GM18861 (cell line): ENCODE results near the gene ZSCAN18.

Experiments used
- ATAC-seq: cut with Tn5 transposase; IDR thresholded peaks from one replicate; pipeline ENCODE4 v1.9.1; 2021; ENCODE audit not compliant: unreplicated experiment

The ZSCAN18 gene

DNA sequence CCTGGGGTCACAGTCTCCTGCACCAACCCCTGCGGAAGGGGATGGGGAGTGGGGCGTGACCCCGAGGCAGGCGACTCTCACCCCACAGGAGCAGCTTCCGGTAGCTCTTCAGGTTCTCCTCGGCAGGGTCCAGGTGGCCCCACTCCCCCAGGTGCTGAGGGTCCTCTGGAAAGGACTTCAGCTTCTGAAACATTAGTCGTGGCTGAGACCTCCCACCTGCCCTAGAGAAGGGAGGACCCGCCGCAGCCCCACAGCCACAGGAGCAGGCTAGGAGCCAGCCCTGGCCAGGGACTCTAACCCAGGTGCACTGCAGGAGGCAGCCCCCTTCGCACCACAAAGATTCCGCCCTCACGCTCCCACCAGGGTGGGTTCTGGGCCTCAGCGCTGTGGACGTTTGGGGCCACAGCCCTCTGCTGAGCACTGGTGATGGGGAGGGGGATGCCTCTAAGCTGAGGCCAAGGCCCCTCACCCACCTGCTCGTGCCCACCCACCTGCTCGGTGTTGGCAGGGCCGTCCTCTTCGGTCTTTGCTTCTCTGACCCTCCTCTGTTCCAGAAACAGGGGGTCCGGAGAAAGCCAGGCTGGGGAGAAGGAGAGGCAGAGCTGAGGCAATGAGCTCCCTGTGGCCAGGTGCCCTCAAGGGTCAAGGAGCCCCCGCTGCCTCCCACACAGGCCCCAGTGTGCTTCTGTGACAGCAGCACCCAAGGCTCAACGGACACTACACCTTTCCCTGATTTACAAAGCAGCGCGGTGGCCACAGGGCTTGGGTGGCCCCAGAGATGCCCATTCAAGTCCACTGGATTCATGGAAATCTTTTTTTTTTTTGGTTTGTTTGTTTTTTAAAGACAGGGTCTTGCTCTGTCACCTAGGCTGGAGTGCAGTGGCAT, 11.0 kb downstream of the ZSCAN18 start:
- ATAC-seq: no peak

DNA sequence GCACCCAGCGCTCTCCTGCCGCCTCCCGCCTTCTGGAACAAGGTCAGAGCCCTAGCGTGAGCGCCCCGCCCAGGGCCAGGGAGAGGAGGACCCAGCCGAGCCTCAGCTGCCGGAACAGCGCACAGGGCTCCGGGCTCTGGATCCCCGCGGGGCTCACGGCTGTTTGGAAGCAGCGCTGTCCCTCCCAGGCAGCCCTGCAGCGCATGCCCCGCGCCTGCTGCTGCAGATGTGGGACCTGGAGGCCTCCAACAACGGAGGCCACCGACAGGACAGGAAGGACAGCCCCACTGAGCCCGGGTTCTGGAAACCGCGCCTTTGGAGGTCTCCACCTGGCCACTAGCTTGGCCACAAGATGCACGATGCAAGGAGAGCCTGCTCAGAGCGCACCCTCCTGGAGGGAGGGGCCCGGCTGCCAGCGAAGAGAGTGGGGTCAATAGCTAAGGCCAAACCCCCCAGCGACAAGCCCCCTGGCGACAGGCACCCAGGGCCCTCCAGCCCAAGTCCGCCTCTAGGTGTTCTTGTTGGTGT, 12.6 kb downstream of the ZSCAN18 start:
- no peak for ATAC-seq

DNA sequence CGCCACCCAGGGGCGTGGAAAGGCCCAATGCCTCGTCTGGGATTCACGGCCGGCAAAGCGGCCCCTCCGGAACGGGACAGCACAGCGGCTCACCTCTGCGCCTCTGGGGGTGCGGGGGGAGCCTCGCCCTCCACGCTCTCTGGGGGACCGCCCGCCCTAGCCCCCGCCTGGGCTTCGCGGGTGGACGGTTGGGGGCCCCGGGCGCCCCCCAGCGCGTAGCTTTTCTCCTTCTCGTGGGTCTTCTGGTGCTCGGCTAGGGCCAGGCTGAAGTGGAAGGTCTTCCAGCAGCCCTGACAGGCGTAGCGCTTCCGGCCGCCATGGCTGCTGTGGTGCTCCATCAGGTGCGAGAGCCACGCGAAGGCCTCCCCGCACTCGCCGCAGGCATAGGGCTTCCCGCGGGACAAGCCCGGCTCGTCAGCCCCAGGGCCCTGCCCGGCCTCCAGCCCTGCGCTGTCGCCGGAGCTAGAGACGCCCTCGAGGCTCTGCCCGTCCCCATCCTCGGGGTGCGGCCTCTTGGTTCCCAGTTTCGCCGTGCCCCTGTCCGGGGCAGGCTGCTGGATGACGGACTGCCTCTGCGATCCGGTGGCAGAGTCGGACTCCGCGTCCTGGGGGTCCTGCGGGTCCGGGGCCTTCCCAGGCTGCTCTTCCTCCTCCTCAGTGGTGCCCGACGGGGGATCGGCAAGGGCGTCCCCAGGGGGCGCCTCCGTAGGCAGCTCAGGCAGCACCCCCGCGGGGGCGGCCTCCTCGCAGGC, 13.3 kb downstream of the ZSCAN18 start:
- ATAC-seq: no peak

DNA sequence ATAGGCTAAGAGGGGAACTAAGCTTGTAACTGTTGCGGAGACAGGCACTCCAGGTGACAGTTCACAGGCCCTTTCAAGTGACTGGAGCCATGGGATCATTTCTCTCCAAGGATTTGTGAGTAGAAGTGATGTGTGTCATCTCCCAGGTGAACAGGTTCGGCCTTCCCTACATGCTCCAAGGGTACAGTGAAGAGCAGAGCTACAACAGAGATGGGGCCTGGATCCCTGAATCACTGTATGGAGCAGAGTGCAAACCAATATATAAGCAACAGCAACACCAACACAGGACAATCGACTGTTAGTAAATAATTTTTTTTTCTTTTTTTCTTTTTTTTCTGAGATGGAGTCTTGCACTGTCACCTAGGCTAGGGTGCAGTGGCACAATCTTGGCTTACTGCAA, 15.0 kb downstream of the ZSCAN18 start:
- ATAC-seq: no peak

DNA sequence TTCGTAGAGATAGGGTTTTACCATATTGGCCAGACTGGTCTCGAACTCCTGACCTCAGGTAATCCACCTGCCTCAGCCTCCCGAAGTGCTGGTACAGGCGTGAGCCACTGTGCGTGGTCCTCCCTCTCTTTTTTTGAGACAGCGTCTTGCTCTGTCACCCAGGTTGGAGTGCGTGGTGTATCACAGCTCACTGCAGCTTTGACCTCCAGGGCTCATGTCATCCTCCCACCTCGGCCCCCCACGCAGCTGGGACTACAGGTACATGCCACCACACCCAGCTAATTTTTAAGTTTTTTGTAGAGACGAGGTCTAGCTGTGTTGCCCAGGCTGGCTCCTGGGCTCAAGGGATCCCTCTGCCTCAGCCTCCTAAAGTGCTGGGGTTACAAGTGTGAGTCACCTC, 18.2 kb downstream of the ZSCAN18 start:
- no peak for ATAC-seq

DNA sequence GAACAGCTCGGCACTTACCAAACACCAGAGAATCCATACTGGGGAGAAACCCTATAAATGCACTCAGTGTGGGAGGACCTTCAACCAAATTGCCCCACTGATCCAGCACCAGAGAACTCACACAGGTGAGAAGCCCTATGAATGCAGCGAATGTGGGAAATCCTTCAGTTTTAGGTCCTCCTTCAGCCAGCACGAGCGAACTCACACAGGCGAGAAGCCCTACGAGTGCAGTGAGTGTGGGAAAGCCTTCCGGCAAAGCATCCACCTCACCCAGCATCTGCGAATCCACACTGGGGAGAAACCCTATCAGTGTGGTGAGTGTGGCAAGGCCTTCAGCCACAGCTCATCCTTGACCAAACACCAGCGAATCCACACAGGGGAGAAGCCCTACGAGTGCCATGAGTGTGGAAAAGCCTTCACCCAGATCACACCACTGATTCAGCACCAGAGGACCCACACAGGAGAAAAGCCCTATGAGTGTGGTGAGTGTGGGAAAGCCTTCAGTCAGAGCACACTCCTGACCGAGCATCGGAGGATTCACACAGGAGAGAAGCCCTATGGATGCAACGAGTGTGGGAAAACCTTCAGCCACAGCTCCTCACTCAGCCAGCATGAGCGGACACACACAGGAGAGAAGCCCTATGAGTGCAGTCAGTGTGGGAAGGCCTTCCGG, 30.7 kb downstream of the ZSCAN18 start:
- ATAC-seq: no peak

DNA sequence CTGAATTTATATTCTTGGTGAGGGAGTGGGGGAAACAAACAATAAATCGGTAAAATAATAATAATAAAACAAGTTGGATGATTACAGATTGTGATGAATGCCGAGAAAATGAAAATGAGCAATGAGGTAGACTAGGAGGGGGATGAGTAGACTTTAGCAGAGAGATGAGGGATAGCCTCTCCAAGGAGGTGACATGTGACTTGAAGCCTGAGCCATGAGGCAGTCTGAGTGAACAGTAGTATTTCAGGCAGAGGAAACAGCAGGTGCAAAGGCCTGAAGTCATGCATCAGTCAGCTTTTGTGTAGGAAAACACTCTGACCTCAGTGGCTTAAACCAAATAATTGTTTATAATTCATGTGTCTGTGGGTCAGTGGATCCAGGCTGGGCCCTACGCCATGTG, 34.3 kb downstream of the ZSCAN18 start:
- ATAC-seq: no peak

DNA sequence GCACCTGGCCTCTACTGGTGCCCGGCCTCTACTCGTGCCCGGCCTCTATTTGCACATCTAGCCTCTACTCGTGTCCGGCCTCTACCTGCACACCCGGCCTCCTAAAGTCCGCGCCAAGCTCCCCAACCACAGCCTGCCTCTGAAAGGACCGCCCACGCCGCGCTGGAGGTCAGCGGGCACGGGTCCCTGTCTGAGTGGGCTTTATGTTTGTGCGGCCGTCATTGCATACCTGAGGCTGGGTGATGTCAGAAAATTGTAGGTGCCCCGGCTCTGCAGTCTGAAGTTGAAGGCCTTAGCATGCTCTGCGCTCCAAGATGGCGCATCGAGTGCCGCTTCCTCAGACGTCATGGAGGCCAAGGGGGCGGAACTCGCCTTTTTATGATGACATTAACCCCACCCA, 37.8 kb downstream of the ZSCAN18 start:
- ATAC-seq: no peak

DNA sequence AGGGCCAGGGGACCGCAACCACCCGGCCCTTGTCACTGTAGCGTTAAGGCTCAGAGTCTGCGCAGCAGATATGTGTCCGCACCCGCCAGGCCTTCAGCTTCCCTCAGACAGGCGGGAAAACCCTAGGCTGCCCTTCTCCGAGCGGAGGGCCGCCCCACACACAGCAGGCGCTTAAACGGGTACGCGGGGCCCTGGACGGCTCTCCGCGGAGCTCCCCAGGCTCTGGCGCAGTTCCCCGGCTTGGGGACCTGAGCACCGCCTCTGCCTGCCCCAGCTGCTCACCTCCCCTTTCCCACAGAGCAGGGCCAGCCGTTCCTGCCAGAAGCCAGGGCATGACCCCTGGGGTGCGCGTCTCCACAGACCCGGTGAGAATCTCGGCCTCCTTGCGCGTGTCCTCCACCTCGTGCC, 38.4 kb downstream of the ZSCAN18 start:
- ATAC-seq: no peak

DNA sequence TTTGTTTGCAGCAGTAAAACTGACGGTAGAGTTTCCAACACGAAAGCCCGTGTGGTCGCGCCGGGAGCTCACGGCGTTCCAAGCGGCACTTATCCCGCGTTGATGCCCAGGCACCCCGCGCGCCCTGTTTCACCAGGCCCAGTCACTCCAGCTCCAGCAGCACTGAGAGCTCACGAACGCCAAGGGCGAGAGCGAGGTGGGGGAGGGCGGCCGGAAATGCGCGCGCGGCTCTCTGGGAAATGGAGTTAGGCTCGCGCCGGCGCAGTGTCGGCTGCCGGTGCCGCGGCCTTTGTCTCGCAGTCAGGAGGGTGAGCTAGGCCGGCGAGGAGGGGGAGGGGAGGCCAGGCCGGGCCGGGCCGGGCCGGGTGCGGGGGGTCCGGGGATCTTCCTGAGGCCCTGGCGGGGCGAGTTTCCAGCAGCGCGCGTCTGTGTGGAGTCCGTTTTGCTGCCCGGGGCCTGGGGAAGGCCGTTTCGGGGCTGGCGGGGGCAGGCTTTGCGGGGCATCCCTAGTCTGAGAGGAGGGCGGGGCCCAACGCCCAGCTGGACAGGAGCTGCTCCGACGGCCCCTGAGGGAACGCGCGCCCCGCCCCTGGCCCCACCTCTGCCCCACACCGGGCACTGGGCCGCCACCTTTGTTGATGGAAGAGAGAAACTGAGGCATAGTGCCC, 38.9 kb downstream of the ZSCAN18 start, which contains the start of gene ZNF135:
TSS of gene ZNF135 (plus strand) at position 280 of the 668 bp plus-strand sequence. CDS start 721 bp downstream, outside the sequence.
- no peak for ATAC-seq

DNA sequence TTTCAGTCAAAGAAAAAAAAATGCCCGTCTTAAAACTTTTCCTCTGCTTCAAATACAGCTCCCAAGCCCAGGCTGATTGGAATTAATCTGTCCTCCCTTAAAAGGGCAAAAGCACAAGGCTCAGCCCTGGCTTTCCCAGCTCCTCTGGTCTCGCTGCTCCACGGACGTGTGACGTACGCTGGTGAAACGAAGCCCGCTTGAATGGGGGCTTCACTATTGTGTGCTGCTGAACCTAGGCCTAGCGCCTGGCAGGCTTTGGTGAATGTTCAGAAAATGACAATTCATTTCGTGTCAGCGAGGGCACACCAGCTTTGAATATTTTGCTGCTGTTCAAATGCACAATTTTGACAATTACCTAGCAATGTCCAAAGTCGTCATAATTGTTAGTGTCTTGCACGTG, 39.6 kb downstream of the ZSCAN18 start:
- ATAC-seq: no peak

DNA sequence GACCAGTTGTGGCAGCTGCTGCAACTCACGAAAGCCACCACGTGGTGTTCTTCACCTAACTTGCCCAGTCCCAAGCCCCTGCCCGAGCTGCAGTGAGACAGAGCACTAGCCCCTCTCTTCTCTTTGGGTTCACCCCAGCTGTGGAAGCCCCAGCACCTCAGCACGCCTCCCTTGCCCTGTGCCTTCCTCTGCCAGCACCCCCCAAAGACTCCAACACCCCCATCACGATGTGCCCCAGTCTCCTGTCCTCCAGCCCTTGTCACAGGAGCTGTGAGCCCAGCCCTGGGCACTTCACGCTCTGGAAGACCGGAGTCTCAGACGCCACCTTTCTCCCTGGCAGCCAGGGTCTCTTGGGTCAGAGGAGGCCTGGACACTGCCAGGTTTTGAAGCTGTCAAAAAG, 41.2 kb downstream of the ZSCAN18 start:
- ATAC-seq: no peak

DNA sequence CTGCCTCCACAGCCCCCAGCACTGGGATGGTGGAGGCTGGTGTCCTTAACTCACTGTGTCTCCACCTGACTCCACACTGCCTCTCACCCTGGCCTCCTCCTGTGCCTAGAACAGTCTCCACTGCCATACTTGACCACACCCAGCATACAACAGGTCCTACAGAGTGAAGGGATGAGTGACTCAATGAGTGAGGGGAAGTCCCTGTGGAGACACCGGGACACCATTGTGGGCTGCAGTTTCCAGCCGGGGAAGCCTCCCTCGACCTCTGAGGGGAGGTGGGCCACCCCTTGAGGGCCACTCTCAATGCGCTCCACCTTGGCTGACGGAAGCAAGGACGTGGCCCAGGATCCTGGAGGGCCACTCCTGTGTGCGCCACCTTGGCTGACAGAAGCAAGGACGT, 41.8 kb downstream of the ZSCAN18 start:
- no peak for ATAC-seq

DNA sequence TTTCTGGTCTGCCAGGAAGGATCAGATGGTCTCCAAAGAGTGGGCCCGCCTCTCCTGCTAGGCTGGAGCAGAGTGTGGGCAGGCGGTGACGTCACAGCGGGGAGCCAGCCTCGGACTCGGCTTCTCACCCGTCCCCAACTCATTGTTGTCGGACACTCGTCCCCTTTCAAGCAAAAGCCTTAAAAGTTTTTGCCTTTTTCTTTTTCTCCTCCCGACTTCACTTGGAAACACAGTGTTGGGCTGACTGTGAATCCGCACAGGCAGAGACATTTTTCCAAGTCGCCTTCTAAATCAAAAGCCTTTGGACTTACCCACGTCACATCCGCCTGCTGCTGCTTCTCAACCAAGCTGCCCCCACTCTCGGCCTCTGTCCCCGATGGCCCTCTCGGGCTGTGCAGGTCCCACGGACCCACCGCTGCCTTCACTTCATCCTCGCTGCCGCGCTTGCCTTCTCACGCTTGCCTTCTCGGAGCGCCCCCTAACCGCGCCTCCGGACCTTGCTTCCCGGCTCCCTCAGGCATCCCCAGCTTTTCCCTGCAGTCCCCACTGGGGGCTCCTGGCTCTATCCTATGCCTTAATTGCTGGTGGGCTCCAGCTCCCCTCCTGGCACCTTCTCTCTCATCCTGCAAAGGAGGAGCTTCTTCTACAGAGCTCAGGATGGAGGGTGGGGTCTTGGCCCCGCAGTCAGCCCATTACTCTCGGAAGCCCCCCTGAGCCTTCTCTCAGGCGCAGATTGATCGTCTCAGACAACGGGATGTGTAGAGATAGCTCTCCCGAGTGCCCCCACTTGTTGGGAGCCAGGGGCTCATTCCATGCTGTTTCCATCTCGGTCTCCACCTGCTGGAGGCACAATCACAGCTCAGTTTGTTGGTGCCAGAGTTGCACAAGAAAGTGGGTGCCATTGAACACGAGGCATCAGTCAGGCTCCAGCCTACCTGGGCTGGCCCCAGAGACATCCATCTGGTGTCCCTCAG, 42.8 kb downstream of the ZSCAN18 start:
- no peak for ATAC-seq

DNA sequence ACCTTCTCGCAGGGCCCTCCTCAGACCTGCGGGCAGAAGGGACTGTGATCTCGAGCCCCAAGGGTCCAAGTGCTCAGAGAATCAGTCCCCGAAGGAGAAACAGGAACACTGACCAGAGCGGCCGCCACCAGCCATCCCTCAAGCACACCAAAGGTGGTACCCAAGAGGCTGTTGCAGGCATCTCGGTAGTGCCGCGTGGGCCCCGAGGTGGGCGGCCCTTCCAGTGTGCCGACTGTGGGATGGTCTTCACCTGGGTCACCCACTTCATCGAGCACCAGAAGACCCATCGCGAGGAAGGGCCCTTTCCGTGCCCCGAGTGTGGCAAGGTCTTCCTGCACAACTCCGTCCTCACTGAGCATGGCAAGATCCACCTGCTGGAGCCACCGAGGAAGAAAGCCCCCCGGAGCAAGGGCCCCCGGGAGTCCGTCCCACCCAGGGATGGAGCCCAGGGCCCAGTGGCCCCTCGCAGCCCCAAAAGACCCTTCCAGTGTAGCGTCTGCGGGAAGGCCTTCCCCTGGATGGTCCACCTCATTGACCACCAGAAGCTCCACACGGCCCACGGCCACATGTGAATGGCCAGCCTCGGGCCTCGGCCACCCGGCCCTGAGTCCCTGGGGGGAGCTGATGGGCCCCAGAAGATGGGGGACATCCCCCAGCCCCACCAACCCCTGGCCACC, 44.4 kb downstream of the ZSCAN18 start:
- no peak for ATAC-seq

DNA sequence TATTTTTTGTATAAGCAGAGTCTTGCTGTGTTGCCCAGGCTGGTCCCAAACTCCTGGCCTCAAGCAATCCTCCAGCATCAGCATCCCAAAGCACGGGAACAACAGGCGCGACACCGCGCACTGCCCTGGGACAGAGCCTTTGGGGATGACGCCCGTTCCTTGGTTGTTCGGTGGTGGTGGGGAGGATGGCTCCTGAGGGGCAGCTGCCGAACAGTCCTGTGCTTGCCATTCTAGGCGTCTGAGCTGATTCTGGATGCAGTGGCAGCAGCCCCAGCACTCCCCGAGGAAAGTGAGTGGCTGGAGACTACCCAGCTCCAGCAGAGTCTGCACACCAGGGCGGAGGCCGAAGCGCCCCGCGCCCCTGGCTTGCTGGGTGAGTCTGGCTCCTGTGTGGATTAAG, 45.8 kb downstream of the ZSCAN18 start:
- no peak for ATAC-seq

DNA sequence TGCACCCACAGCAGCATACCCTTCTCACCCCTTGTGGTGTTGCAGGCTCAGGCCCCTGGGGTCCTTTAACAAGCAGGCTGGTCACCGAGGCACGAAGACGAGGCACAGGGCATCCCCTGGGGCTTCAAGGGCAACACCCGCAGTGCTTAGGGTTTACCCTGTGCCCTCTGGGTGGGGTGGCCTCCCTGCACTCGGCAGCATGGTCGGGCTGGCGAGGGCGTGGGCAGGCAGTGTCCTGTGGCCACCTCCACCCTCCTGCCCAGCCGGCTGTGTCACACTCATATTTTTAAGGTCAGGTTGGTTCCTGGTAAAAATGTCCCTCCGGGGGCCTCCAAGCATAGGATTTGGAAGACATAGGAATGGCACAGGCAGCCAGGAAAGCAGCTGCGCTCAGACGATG, 50.4 kb downstream of the ZSCAN18 start:
- ATAC-seq: no peak

DNA sequence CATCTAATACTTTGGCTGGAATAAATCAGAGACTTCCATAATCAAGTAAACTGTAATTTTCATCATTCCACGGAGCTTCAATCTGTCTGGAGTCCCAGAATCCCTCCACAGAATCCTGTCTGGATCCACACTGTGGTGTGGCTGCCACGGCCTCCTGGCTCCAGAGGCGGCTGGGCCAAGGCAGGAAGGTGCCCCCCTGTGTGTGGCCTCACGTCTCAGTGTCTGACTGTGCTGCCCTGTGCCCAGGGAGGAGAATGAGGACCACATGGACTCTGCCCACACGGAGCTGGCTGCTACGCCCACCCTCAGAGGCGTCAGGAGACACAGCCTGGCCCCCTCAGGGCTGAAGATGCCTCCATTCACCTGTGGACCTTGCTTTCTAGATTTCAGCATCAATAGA, 51.2 kb downstream of the ZSCAN18 start:
- no peak for ATAC-seq

DNA sequence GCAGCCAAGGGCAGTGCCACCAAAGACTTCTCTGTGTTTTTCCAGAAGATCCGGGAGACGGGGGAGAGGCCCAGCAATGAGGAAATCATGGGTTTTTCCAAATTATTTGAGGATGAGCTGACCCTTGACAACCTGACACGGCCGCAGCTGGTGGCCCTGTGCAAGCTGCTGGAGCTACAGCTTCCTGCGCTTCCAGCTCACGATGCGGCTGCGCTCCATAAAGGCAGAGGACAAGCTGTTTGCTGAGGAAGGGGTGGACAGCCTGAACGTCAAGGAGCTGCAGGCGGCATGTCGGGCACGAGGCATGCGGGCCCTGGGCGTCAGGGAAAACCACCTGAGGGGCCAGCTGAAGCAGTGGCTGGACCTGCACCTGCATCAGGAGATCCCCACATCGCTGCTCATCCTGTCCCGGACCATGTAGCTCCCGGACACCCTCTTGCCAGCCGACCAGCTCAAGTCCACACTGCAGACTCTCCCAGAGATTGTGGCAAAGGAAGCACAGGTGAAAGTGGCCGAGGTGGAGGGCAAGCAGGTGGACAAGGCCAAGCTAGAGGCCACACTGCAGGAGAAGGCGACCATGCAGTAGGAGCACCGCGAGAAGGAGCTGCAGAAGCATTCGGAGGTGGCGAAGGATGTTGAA, 52.5 kb downstream of the ZSCAN18 start:
- ATAC-seq: no peak
